HG03571 (cell line): Measurements from ENCODE around the gene FOXN3.

ENCODE experiments used
- ATAC-seq: cut with Tn5 transposase; IDR thresholded peaks from one replicate; pipeline ENCODE4 v1.9.1; 2021; ENCODE audit not compliant: unreplicated experiment

The FOXN3 gene

GRCh38 chr14:89339579-89339978 is 77.5 kb downstream of the FOXN3 start:
- ATAC-seq: no peak

- ATAC-seq: no peak
Observed at GRCh38 chr14:89339158-89339557, 77.9 kb downstream of the FOXN3 start.

GRCh38 chr14:89336338-89336737 is 80.7 kb downstream of the FOXN3 start:
- no peak for ATAC-seq

GRCh38 chr14:89332031-89332430 is 85.0 kb downstream of the FOXN3 start:
- no peak for ATAC-seq

- ATAC-seq: peak; percentile 92
Observed at GRCh38 chr14:89331398-89331797, 85.6 kb downstream of the FOXN3 start.

GRCh38 chr14:89330236-89331002 is 86.6 kb downstream of the FOXN3 start:
- ATAC-seq: no peak

GRCh38 chr14:89327771-89328212 is 89.2 kb downstream of the FOXN3 start:
- ATAC-seq: no peak

- ATAC-seq: no peak
Observed at GRCh38 chr14:89325959-89326358, 91.1 kb downstream of the FOXN3 start.

- peak; percentile 44 for ATAC-seq
Observed at GRCh38 chr14:89325299-89325883, 91.6 kb downstream of the FOXN3 start.

GRCh38 chr14:89324501-89325298 is 92.3 kb downstream of the FOXN3 start:
- no peak for ATAC-seq

- no peak for ATAC-seq
Observed at GRCh38 chr14:89320381-89321000, 96.5 kb downstream of the FOXN3 start.

GRCh38 chr14:89319687-89320086 is 97.3 kb downstream of the FOXN3 start:
- ATAC-seq: no peak

- ATAC-seq: peak; percentile 83
Observed at GRCh38 chr14:89317051-89317691, 99.9 kb downstream of the FOXN3 start.

GRCh38 chr14:89315493-89316470 is 101.3 kb downstream of the FOXN3 start:
- ATAC-seq: no peak

GRCh38 chr14:89314274-89314673 is 102.8 kb downstream of the FOXN3 start:
- no peak for ATAC-seq

- no peak for ATAC-seq
Observed at GRCh38 chr14:89312932-89313331, 104.1 kb downstream of the FOXN3 start.

- no peak for ATAC-seq
Observed at GRCh38 chr14:89310211-89310610, 106.8 kb downstream of the FOXN3 start.

GRCh38 chr14:89309670-89310177 is 107.3 kb downstream of the FOXN3 start:
- ATAC-seq: no peak

- ATAC-seq: no peak
Observed at GRCh38 chr14:89308232-89308959, 108.6 kb downstream of the FOXN3 start.
